Chondrocyte (in vitro differentiated cells): ENCODE results near the gene KIF16B. TPM values are rescaled to one million over a fixed set of nuclear protein-coding genes. Genes with fewer than 3 reads are reported as not detected.

Source experiments
- DNase-seq: peaks from one replicate; pipeline ENCODE4 v3.0.0; 2021; ENCODE audit warnings: mixed read lengths, low spot score
- H3K27ac Mint-ChIP-seq: one replicate; pipeline ENCODE4 v1.8.0; 2021; ENCODE audit warnings: mild to moderate bottlenecking, moderate library complexity, mixed read lengths; ENCODE audit not compliant: unreplicated experiment
- H3K27me3 Mint-ChIP-seq: 2 replicates; pipeline ENCODE4 v1.8.0; 2021; ENCODE audit warnings: low read depth, mixed read lengths
- H3K36me3 Mint-ChIP-seq: 2 replicates; pipeline ENCODE4 v1.8.0; 2021; ENCODE audit warnings: low read depth, mixed read lengths
- H3K4me1 Mint-ChIP-seq: 2 replicates; pipeline ENCODE4 v1.8.0; 2021; ENCODE audit warnings: low read depth, mild to moderate bottlenecking, mixed read lengths
- H3K4me3 Mint-ChIP-seq: one replicate; pipeline ENCODE4 v1.8.0; 2021; ENCODE audit warnings: mild to moderate bottlenecking, moderate library complexity, mixed read lengths; ENCODE audit not compliant: unreplicated experiment
- H3K9me3 Mint-ChIP-seq: 2 replicates; pipeline ENCODE4 v1.8.0; 2021; ENCODE audit warnings: low read depth, mixed read lengths
- total RNA-seq: library from RNA; stranded (reverse); gene quantifications from 3 replicates; pipeline ENCODE4 v1.2.1, GENCODE V29; 2021
- TF ChIP-seq, protein P1 (sequence below): fragments of 200-600 bp; sonication (generic); IDR thresholded peaks from 2 replicates; pipeline ENCODE4 v1.5.0; 2021; ENCODE audit warnings: antibody characterized with exemption, mild to moderate bottlenecking, moderate library complexity

Gene KIF16B
- total RNA-seq, 1 donor from 2014 or later = 11.2 TPM

DNA sequence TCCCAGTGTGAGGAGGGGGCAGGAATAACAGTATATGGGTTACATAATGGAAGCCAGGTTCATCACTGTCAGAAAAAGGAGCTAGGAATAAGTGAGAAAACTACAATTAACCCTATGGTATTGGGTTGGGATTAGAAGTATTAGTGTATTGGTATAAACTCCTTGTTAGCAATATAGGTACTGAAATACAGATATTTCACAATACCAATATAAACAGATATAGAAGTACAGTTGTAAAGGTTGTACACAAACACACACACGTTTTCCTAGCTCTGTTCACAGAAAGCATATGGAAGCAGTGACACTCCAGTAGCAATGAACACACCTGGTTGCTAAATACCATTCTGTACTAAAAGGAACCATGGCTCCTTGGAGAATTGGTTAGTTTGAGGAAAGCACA is 148.5 kb downstream of the KIF16B start:
- Mint-ChIP-seq H3K4me1 (no peaks in the 10 kb centered on the region), H3K36me3 (peaks cover 35% of the 10 kb centered on the region), H3K9me3 (peaks cover 3% of the 10 kb centered on the region), H3K27ac (no peak overlapping the region), H3K4me3 (no peak overlapping the region), H3K27me3 (no peaks in the 10 kb centered on the region)
- DNase-seq = no peak
- TF ChIP-seq, protein P1, sequence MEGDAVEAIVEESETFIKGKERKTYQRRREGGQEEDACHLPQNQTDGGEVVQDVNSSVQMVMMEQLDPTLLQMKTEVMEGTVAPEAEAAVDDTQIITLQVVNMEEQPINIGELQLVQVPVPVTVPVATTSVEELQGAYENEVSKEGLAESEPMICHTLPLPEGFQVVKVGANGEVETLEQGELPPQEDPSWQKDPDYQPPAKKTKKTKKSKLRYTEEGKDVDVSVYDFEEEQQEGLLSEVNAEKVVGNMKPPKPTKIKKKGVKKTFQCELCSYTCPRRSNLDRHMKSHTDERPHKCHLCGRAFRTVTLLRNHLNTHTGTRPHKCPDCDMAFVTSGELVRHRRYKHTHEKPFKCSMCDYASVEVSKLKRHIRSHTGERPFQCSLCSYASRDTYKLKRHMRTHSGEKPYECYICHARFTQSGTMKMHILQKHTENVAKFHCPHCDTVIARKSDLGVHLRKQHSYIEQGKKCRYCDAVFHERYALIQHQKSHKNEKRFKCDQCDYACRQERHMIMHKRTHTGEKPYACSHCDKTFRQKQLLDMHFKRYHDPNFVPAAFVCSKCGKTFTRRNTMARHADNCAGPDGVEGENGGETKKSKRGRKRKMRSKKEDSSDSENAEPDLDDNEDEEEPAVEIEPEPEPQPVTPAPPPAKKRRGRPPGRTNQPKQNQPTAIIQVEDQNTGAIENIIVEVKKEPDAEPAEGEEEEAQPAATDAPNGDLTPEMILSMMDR = no peak

DNA sequence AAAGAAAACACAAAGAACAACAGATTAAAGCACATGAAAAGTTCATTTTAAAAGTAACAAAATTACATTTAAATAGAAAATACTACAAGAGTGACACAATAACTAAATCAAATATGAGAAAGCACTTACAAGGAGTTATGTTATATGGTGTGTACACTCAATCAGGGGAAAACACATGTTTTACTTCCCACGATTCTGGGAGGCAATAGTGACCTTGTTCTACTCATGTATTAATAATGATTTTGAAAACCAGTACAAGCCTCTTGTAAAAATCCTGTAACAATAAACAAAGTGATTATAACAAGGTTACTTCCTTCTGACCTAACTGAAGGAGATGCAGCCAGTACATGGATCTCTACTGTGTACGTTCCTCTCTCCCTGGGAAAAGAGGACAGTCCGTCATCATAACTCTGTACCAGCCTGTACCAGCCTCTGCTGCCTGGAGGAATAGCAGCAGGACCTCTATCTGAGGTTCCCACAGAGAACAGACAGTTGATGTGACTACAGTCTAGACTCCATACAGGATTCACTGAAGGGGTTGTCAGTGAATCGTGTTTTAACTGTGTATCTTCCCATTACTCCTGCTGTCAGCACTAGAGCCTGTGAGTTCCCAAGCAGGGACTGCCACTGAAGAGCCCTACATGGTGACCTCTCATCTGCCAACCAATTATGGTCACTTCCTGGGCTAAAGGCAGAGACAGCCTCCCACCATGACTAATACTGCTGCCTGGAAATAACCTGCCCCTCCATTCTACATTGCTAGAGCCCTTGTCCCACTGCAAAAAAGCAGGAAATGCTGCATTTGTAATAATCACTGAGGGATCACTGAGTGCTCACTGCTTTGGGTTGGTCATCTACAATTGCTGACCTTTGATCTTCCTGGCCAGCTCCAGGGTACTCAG is 149.7 kb downstream of the KIF16B start:
- Mint-ChIP-seq H3K4me1 (no peaks in the 10 kb centered on the region), H3K9me3 (peaks cover 3% of the 10 kb centered on the region), H3K4me3 (no peak overlapping the region), H3K27me3 (no peaks in the 10 kb centered on the region), H3K27ac (no peak overlapping the region), H3K36me3 (peaks cover 37% of the 10 kb centered on the region)
- TF ChIP-seq, protein P1 = no peak
- DNase-seq = no peak

- peaks cover 22% of the 10 kb centered on the region for H3K36me3 Mint-ChIP-seq
- H3K27me3 Mint-ChIP-seq = no peaks in the 10 kb centered on the region
- no peak overlapping the region for H3K4me3 Mint-ChIP-seq
- H3K27ac Mint-ChIP-seq = no peak overlapping the region
- no peak for DNase-seq
- TF ChIP-seq, protein P1 = no peak
- H3K4me1 Mint-ChIP-seq = no peaks in the 10 kb centered on the region
- peaks cover 3% of the 10 kb centered on the region for H3K9me3 Mint-ChIP-seq
Observed at GRCh38 chr20:16419138-16419715, 154.0 kb downstream of the KIF16B start.

GRCh38 chr20:16418616-16419015 is 154.6 kb downstream of the KIF16B start:
- no peak for DNase-seq
- Mint-ChIP-seq H3K4me1 (no peaks in the 10 kb centered on the region), H3K27ac (no peak overlapping the region), H3K9me3 (peaks cover 3% of the 10 kb centered on the region), H3K4me3 (no peak overlapping the region), H3K36me3 (peaks cover 16% of the 10 kb centered on the region), H3K27me3 (no peaks in the 10 kb centered on the region)
- TF ChIP-seq, protein P1 = no peak

DNA sequence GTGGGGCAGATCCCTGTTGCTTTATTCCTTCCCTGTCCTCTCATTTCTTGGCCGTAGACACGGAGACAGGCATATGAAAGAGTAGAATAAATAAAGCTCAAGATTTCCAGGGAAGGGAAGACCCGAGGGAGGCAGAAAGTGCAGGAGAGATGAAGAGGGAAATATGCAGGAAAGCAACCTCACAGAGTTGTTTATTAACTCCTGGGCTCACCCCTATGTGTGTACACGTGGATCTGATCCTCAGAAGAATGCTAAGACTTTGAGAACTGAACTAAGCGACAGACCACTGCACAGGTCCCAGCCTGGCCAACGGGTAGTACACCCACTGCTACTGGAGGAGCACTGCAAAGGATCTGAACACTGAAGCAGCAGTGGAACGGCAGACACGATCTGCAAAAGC is 156.2 kb downstream of the KIF16B start:
- TF ChIP-seq, protein P1 = no peak
- H3K36me3 Mint-ChIP-seq = peaks cover 10% of the 10 kb centered on the region
- no peaks in the 10 kb centered on the region for H3K4me1 Mint-ChIP-seq
- no peaks in the 10 kb centered on the region for H3K27me3 Mint-ChIP-seq
- DNase-seq = no peak
- H3K4me3 Mint-ChIP-seq = no peak overlapping the region
- peaks cover 3% of the 10 kb centered on the region for H3K9me3 Mint-ChIP-seq
- H3K27ac Mint-ChIP-seq = no peak overlapping the region
